Measurements from ENCODE around the gene ZNHIT2.

- peak in 2 of 3 experiments; percentile 99 to 100 for TF ChIP-seq CTCF (IDR thresholded peaks at IDR 0.05)
- TF ChIP-seq POLR2A (IDR thresholded peaks at IDR 0.05; ENCODE audit: low read depth), result no peak
- TF ChIP-seq EP300 (IDR thresholded peaks at IDR 0.05), result no peak
Measured at GRCh38 chr11:65110354-65110861, 7.1 kb downstream of the ZNHIT2 start.
